ENCODE data around the gene TEX261. TPM values are rescaled to one million over a fixed set of nuclear protein-coding genes. Genes with fewer than 3 reads are reported as not detected.

TEX261 gene
- total and polyA plus RNA-seq, 2 of the 8 experiments (the other 6 are each of a cell fraction or from before 2014, with no cell fraction given): 25.2 to 30.1 TPM

DNA sequence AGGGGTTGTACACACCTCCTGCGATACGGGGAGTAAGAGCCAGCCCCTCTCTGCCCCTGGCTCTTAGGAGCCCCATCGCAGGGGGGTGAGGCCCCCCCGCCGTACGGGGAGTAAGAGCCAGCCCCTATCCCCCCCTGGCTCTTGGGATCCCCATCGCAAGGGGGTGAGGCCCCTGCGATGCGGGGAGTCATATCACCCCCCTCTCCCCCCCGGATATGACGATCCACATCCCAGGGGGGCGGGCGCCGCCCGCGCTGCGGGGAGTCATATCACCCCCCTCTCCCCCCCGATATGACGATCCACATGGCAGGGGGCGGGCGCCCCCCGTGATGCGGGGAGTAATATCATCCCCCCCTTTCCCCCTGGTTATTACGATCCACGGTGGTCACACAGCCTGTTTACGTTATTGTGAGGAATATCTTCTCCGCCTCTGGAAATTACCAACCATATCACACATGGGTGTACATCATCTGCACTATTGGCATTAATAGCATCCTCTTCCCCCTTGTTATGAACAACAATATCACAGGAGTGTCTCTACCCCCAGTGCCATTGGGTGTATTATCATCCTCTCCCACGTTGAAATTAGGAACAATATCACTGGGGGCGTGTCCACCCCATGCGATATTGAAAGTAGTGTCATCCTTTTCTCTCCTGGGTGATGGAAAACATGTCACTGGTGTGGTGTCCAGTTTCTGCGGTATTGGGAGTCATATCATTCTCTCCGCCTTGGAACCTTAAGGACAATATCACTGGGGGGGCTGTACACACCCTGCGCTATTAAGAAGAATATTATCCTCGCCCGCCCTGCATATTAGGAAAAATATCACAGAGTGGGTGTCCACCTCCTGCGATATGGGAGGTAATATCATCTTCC is 49.1 kb upstream of the TEX261 start:
- Histone ChIP-seq H3K79me1 (ENCODE audit: low read depth, low read length) (no peaks in the 10 kb centered on the region), H3K36me3 (ENCODE audit: control insufficient read depth in 2 of 4, insufficient read depth in 4 of 4, low read length in 3 of 4) (no peaks in the 10 kb centered on the region), H4K5ac (ENCODE audit: insufficient read length, low read depth, low read length) (no peak overlapping the region), H3K23me2 (ENCODE audit: low read depth, low read length) (no peaks in the 10 kb centered on the region), H2BK20ac (ENCODE audit: low read length) (no peak overlapping the region), H3K79me2 (ENCODE audit: control insufficient read depth in 1 of 2, insufficient read depth in 2 of 2, low read length in 2 of 2) (no peaks in the 10 kb centered on the region), H3K4me2 (ENCODE audit: insufficient read depth in 1 of 2, low read depth in 2 of 2, low read length in 2 of 2) (no peak overlapping the region), H3K4ac (replicated peaks; ENCODE audit: insufficient read length, low read depth, low read length) (no peak overlapping the region), H3K4me3 (ENCODE audit: extremely low read depth in 1 of 4, insufficient read depth in 2 of 4, low read depth in 3 of 4, low read length in 4 of 4) (no peak overlapping the region), H4K8ac (ENCODE audit: extremely low read depth, insufficient read depth, low read length) (no peak overlapping the region), H2BK5ac (ENCODE audit: low read depth, low read length) (no peak overlapping the region), H3K4me1 (replicated peaks in 1 of 4; ENCODE audit: control insufficient read depth in 3 of 4, insufficient read depth in 4 of 4, low read length in 3 of 4) (no peaks in the 10 kb centered on the region), H3K56ac (replicated peaks; ENCODE audit: insufficient read length, low read depth, low read length) (no peak overlapping the region), H3K27me3 (replicated peaks in 1 of 4; ENCODE audit: control insufficient read depth in 3 of 4, extremely low read depth in 1 of 4, insufficient read depth in 3 of 4, low read length in 3 of 4) (no peaks in the 10 kb centered on the region), H3K27ac (ENCODE audit: low read depth, low read length) (no peak overlapping the region), H3K14ac (ENCODE audit: insufficient read length) (no peak overlapping the region), H4K20me1 (replicated peaks in 1 of 2; ENCODE audit: control insufficient read depth in 1 of 2, insufficient read depth in 2 of 2, low read length in 2 of 2) (no peaks in the 10 kb centered on the region), H3K18ac (ENCODE audit: extremely low read depth, low read length) (no peak overlapping the region), H2BK12ac (ENCODE audit: low read depth, low read length) (no peak overlapping the region), H2AFZ (ENCODE audit: low read length) (no peak overlapping the region), H2AK5ac (ENCODE audit: low read depth, low read length) (no peak overlapping the region), H3K9me3 (ENCODE audit: insufficient read depth in 2 of 2, low read depth in 1 of 2, low read length in 1 of 2) (no peaks in the 10 kb centered on the region), H2BK15ac (ENCODE audit: low read length) (no peak overlapping the region), H4K91ac (replicated peaks; ENCODE audit: insufficient read length, low read length) (no peak overlapping the region), H3K23ac (ENCODE audit: insufficient read length) (no peak overlapping the region), H2BK120ac (replicated peaks; ENCODE audit: low read depth, low read length) (no peak overlapping the region), H3K9ac (replicated peaks in 1 of 4; ENCODE audit: extremely low read depth in 1 of 4, low read depth in 3 of 4, low read length in 3 of 4) (no peak overlapping the region)
- WGBS, 2 experiments (ENCODE audit: extremely low coverage in 1 of 2, insufficient coverage in 1 of 2, insufficient read length in 1 of 2, insufficient replicate concordance in 2 of 2, low coverage in 1 of 2, low lambda C conversion rate in 2 of 2, missing lambda C conversion rate in 1 of 2): 85% methylated on average over 20 of the region's 36 CpGs; no CpG with 5 or more reads in 1 of the 2 experiments
- DNase-seq (ENCODE audit: low read depth in 1 of 2, low spot score in 2 of 2) (no peak), FAIRE-seq (no peak)
- POLR2A ChIA-PET (ENCODE audit: partially characterized antibody): no interaction called here
- CTCF ChIA-PET (ENCODE audit: partially characterized antibody): no interaction called here
- TF ChIP-seq TBP (IDR thresholded peaks at IDR 0.05; ENCODE audit: low read depth, low read length): no peak
- no peak for TF ChIP-seq TEAD4 (IDR thresholded peaks at IDR 0.05; ENCODE audit: low read depth, low read length)

Data from H1 (cell line).